ENCODE measurements around the gene STK11.

STK11 gene

GRCh38 chr19:1211494-1212234, 6.1 kb downstream of the STK11 start:
- no peak for ATAC-seq
- no peak for DNase-seq

GRCh38 chr19:1213391-1214286, 8.1 kb downstream of the STK11 start:
- peak; percentile 53 for DNase-seq
- peak; percentile 81 for ATAC-seq

- ATAC-seq (no peak), DNase-seq (no peak)
Observed at GRCh38 chr19:1214299-1214861, 8.8 kb downstream of the STK11 start.

GRCh38 chr19:1214862-1215731, 9.5 kb downstream of the STK11 start:
- DNase-seq (no peak), ATAC-seq (no peak)

- DNase-seq (no peak), ATAC-seq (no peak)
Observed at GRCh38 chr19:1216756-1217155, 11.2 kb downstream of the STK11 start.

GRCh38 chr19:1217366-1217765, 11.8 kb downstream of the STK11 start:
- DNase-seq: no peak
- no peak for ATAC-seq

- DNase-seq: no peak
- ATAC-seq: no peak
Observed at GRCh38 chr19:1218751-1219567, 13.4 kb downstream of the STK11 start.

- ATAC-seq (no peak), DNase-seq (no peak)
Observed at GRCh38 chr19:1219786-1220476, 14.4 kb downstream of the STK11 start.

- DNase-seq (no peak), ATAC-seq (no peak)
Observed at GRCh38 chr19:1220477-1220930, 14.9 kb downstream of the STK11 start.

GRCh38 chr19:1220976-1221903, 15.7 kb downstream of the STK11 start:
- no peak for ATAC-seq
- no peak for DNase-seq

- DNase-seq (no peak), ATAC-seq (no peak)
Observed at GRCh38 chr19:1221904-1222255, 16.3 kb downstream of the STK11 start.

GRCh38 chr19:1222394-1222793, 16.8 kb downstream of the STK11 start:
- ATAC-seq (peak; percentile 4), DNase-seq (no peak)

- ATAC-seq (no peak), DNase-seq (peak; percentile 53)
Observed at GRCh38 chr19:1223018-1223855, 17.7 kb downstream of the STK11 start.

GRCh38 chr19:1224047-1224825, 18.7 kb downstream of the STK11 start:
- ATAC-seq (no peak), DNase-seq (no peak)

GRCh38 chr19:1224847-1225246, 19.3 kb downstream of the STK11 start:
- DNase-seq (no peak), ATAC-seq (no peak)

- DNase-seq: no peak
- ATAC-seq: no peak
Observed at GRCh38 chr19:1225440-1226226, 20.1 kb downstream of the STK11 start.

- no peak for ATAC-seq
- DNase-seq: no peak
Observed at GRCh38 chr19:1226227-1226518, 20.6 kb downstream of the STK11 start.

Data from stimulated activated naive CD8-positive, alpha-beta T cell treated with anti-CD3 and anti-CD28 coated beads, Interleukin-15, Interleukin-2, amounts not matched to agents 100 U/mL and 50 U/mL, for 24 hours (primary cell).